CD4-positive, alpha-beta T cell (primary cell): ENCODE results near the gene GCC2. TPM values are rescaled to one million over a fixed set of nuclear protein-coding genes. Genes with fewer than 3 reads are reported as not detected.

ENCODE experiments used
- total RNA-seq, 174 experiments: library from RNA in 2 of 174; stranded (reverse) in 2 of 174; gene quantifications; one replicate each; pipeline ENCODE4 v1.2.3 and lab custom pipeline; 2021 to 2026

Gene GCC2
- total RNA-seq, 2 experiments from 2014 or later = 134 to 141 TPM

Other genes with a start within 250 kb of the GCC2 start
- gene SULT1C3, start 209.2 kb upstream of the GCC2 start, total RNA-seq = not detected
- not detected for gene SULT1C2, start 160.3 kb upstream of the GCC2 start, total RNA-seq
- not detected for gene SULT1C4, start 71.3 kb upstream of the GCC2 start, total RNA-seq
- 10 to 100 TPM; 18.5 to 21.3 TPM for gene LIMS1, start 85.3 kb downstream of the GCC2 start, total RNA-seq